ENCODE data around the gene SUN5. TPM values are rescaled to one million over a fixed set of nuclear protein-coding genes. Genes with fewer than 3 reads are reported as not detected.

The SUN5 gene
- total RNA-seq, 6 experiments from 2014 or later: not detected

GRCh38 chr20:32986331-32986966 is 17.8 kb downstream of the SUN5 start:
- Histone ChIP-seq H3K4me3 (no peak overlapping the region), H3K27ac (no peak overlapping the region), H3K36me3 (no peaks in the 10 kb centered on the region), H3K27me3 (no peaks in the 10 kb centered on the region), H3K9me3 (no peaks in the 10 kb centered on the region), H3K4me1 (no peaks in the 10 kb centered on the region)
- TF ChIP-seq CTCF (IDR thresholded peaks at IDR 0.05) (no peak), POLR2A (IDR thresholded peaks at IDR 0.05) (no peak)
- 71% methylated on average over 5 of the region's 18 CpGs for WGBS (ENCODE audit: insufficient coverage, low coverage, low lambda C conversion rate, missing lambda C conversion rate)
- ATAC-seq (no peak), DNase-seq (no peak)
- intact Hi-C loops (cut with DNase I): no loop called here

- intact Hi-C loops (cut with DNase I): no loop called here
- no peak for DNase-seq
- no CpG with 5 or more reads among the region's 6 CpGs for WGBS (ENCODE audit: insufficient coverage, low coverage, low lambda C conversion rate, missing lambda C conversion rate)
Measured at GRCh38 chr20:32985596-32985995, 18.6 kb downstream of the SUN5 start.

GRCh38 chr20:32984631-32985354 is 19.4 kb downstream of the SUN5 start:
- WGBS (ENCODE audit: insufficient coverage, low coverage, low lambda C conversion rate, missing lambda C conversion rate): 73% methylated on average over 7 of the region's 9 CpGs
- Histone ChIP-seq H3K27ac (no peak overlapping the region), H3K36me3 (no peaks in the 10 kb centered on the region), H3K4me1 (no peaks in the 10 kb centered on the region), H3K4me3 (no peak overlapping the region), H3K27me3 (no peaks in the 10 kb centered on the region), H3K9me3 (no peaks in the 10 kb centered on the region)
- TF ChIP-seq POLR2A (IDR thresholded peaks at IDR 0.05): no peak
- no peak for TF ChIP-seq CTCF (IDR thresholded peaks at IDR 0.05)
- no peak for DNase-seq
- ATAC-seq: no peak
- intact Hi-C loops (cut with DNase I): no loop called here

More at GRCh38 chr20:32985596-32985995, 18.6 kb downstream of the SUN5 start:
- H3K27ac ChIP-seq: no peak overlapping the region
- no peak for TF ChIP-seq CTCF (IDR thresholded peaks at IDR 0.05)
- TF ChIP-seq POLR2A (IDR thresholded peaks at IDR 0.05): no peak
- no peak for ATAC-seq
- H3K4me1 ChIP-seq: no peaks in the 10 kb centered on the region
- no peaks in the 10 kb centered on the region for H3K9me3 ChIP-seq
- H3K4me3 ChIP-seq: no peak overlapping the region
- no peaks in the 10 kb centered on the region for H3K36me3 ChIP-seq
- H3K27me3 ChIP-seq: no peaks in the 10 kb centered on the region

GRCh38 chr20:32984196-32984595 is 20.0 kb downstream of the SUN5 start:
- Histone ChIP-seq H3K27me3 (no peaks in the 10 kb centered on the region), H3K36me3 (no peaks in the 10 kb centered on the region), H3K27ac (no peak overlapping the region), H3K9me3 (no peaks in the 10 kb centered on the region), H3K4me1 (no peaks in the 10 kb centered on the region), H3K4me3 (no peak overlapping the region)
- intact Hi-C loops (cut with DNase I): no loop called here
- TF ChIP-seq POLR2A (IDR thresholded peaks at IDR 0.05): no peak
- TF ChIP-seq CTCF (IDR thresholded peaks at IDR 0.05): no peak
- WGBS (ENCODE audit: insufficient coverage, low coverage, low lambda C conversion rate, missing lambda C conversion rate): 40% methylated on average over 1 of the region's 7 CpGs
- ATAC-seq (no peak), DNase-seq (no peak)
